Panc1 (cell line): ENCODE data around the gene DIP2C.

ENCODE experiments used
- POLR2AphosphoS5 ChIP-seq: IDR thresholded peaks from 2 replicates; pipeline ENCODE4 v1.6.1; 2012; ENCODE audit warnings: mild to moderate bottlenecking, low read depth, low read length, moderate library complexity
- SIN3A ChIP-seq: IDR thresholded peaks from 2 replicates; pipeline ENCODE4 v1.6.1; 2012; ENCODE audit warnings: low read depth, mild to moderate bottlenecking, low read length, moderate library complexity, borderline replicate concordance; ENCODE audit not compliant: insufficient read depth
- TCF7L2 ChIP-seq: IDR thresholded peaks from 2 replicates; pipeline ENCODE4 v1.6.1; 2011; ENCODE audit warnings: mild to moderate bottlenecking, low read depth, low read length, inconsistent platforms
- TF ChIP-seq, protein P1 (sequence below): fragments of 450-650 bp; IDR thresholded peaks from 2 replicates; pipeline ENCODE4 v1.5.1; 2017; ENCODE audit warnings: mild to moderate bottlenecking
- TF ChIP-seq, protein P2 (sequence below), 2 experiments: IDR thresholded peaks; 2 replicates each; pipeline ENCODE4 v1.6.1; 2011 to 2012; ENCODE audit warnings: low read depth in 2 of 2, control low read depth in 1 of 2, low read length in 1 of 2, mild to moderate bottlenecking in 1 of 2, moderate library complexity in 1 of 2; ENCODE audit not compliant: insufficient read depth in 1 of 2

DNA sequence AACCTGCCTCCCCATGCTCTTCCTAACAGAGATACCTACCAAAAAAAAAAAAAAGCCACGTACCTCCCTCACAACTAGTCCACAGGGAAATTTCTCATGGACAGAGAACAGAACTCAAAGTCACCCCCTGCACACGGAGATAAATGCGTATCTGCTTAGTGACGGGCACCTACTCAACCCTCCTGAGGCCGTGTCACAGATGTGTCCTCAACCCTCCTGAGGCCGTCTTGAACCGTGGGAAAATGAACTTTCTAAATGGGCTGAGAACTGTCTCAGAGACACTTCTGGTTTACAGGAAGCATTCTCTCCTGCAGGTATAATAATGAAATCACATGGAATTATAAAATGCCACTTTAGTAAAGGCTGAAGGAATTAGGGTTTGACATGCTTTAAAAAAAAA is 155.9 kb downstream of the DIP2C start:
- TF ChIP-seq POLR2AphosphoS5 (no peak), TCF7L2 (no peak), SIN3A (no peak)
- TF ChIP-seq, protein P1, sequence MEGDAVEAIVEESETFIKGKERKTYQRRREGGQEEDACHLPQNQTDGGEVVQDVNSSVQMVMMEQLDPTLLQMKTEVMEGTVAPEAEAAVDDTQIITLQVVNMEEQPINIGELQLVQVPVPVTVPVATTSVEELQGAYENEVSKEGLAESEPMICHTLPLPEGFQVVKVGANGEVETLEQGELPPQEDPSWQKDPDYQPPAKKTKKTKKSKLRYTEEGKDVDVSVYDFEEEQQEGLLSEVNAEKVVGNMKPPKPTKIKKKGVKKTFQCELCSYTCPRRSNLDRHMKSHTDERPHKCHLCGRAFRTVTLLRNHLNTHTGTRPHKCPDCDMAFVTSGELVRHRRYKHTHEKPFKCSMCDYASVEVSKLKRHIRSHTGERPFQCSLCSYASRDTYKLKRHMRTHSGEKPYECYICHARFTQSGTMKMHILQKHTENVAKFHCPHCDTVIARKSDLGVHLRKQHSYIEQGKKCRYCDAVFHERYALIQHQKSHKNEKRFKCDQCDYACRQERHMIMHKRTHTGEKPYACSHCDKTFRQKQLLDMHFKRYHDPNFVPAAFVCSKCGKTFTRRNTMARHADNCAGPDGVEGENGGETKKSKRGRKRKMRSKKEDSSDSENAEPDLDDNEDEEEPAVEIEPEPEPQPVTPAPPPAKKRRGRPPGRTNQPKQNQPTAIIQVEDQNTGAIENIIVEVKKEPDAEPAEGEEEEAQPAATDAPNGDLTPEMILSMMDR: no peak
- TF ChIP-seq, protein P2, sequence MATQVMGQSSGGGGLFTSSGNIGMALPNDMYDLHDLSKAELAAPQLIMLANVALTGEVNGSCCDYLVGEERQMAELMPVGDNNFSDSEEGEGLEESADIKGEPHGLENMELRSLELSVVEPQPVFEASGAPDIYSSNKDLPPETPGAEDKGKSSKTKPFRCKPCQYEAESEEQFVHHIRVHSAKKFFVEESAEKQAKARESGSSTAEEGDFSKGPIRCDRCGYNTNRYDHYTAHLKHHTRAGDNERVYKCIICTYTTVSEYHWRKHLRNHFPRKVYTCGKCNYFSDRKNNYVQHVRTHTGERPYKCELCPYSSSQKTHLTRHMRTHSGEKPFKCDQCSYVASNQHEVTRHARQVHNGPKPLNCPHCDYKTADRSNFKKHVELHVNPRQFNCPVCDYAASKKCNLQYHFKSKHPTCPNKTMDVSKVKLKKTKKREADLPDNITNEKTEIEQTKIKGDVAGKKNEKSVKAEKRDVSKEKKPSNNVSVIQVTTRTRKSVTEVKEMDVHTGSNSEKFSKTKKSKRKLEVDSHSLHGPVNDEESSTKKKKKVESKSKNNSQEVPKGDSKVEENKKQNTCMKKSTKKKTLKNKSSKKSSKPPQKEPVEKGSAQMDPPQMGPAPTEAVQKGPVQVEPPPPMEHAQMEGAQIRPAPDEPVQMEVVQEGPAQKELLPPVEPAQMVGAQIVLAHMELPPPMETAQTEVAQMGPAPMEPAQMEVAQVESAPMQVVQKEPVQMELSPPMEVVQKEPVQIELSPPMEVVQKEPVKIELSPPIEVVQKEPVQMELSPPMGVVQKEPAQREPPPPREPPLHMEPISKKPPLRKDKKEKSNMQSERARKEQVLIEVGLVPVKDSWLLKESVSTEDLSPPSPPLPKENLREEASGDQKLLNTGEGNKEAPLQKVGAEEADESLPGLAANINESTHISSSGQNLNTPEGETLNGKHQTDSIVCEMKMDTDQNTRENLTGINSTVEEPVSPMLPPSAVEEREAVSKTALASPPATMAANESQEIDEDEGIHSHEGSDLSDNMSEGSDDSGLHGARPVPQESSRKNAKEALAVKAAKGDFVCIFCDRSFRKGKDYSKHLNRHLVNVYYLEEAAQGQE (IDR thresholded peaks at IDR 0.05; ENCODE audit: insufficient read depth in 1 of 2, low read depth in 2 of 2, low read length in 1 of 2): no peak
